Measurements from ENCODE around the gene DNAH3.

DNA sequence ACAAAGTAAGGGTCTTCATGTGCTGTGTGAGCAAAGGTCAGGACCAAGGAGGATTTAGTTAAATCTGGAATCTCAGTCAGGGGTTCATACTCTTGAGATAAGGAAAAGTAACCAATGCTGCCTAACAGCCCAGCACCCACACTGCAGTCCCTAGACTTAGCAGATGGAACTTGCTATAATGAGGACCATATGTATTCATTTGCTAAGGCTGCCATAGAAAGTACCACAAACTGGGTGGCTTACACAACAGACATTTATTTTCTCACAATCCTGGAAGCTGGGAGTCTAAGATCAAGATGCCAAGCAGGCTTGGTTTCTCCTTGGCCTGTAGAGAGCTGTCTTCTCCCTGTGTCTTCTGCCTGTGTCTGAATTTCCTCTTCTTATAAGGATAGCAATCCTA, 40.0 kb upstream of the DNAH3 start:
- TF ChIP-seq, protein P1, sequence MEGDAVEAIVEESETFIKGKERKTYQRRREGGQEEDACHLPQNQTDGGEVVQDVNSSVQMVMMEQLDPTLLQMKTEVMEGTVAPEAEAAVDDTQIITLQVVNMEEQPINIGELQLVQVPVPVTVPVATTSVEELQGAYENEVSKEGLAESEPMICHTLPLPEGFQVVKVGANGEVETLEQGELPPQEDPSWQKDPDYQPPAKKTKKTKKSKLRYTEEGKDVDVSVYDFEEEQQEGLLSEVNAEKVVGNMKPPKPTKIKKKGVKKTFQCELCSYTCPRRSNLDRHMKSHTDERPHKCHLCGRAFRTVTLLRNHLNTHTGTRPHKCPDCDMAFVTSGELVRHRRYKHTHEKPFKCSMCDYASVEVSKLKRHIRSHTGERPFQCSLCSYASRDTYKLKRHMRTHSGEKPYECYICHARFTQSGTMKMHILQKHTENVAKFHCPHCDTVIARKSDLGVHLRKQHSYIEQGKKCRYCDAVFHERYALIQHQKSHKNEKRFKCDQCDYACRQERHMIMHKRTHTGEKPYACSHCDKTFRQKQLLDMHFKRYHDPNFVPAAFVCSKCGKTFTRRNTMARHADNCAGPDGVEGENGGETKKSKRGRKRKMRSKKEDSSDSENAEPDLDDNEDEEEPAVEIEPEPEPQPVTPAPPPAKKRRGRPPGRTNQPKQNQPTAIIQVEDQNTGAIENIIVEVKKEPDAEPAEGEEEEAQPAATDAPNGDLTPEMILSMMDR (IDR thresholded peaks at IDR 0.05; ENCODE audit: low read depth, low read length) = no peak
- TF ChIP-seq POLR2A (IDR thresholded peaks at IDR 0.05; ENCODE audit: extremely low read depth, insufficient read length) = no peak
- TF ChIP-seq, protein P2, sequence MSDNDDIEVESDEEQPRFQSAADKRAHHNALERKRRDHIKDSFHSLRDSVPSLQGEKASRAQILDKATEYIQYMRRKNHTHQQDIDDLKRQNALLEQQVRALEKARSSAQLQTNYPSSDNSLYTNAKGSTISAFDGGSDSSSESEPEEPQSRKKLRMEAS (IDR thresholded peaks at IDR 0.05; ENCODE audit: low read depth, low read length) = no peak
- TF ChIP-seq MYC (IDR thresholded peaks at IDR 0.05; ENCODE audit: low read depth, low read length) = no peak

Data from NB4 (cell line).